Measurements from ENCODE around the gene ARF3. TPM values are rescaled to one million over a fixed set of nuclear protein-coding genes. Genes with fewer than 3 reads are reported as not detected.

Gene ARF3
- total and polyA plus RNA-seq, 5 donors from 2014 or later = 21.2 to 79.4 (median 25.0) TPM

DNA sequence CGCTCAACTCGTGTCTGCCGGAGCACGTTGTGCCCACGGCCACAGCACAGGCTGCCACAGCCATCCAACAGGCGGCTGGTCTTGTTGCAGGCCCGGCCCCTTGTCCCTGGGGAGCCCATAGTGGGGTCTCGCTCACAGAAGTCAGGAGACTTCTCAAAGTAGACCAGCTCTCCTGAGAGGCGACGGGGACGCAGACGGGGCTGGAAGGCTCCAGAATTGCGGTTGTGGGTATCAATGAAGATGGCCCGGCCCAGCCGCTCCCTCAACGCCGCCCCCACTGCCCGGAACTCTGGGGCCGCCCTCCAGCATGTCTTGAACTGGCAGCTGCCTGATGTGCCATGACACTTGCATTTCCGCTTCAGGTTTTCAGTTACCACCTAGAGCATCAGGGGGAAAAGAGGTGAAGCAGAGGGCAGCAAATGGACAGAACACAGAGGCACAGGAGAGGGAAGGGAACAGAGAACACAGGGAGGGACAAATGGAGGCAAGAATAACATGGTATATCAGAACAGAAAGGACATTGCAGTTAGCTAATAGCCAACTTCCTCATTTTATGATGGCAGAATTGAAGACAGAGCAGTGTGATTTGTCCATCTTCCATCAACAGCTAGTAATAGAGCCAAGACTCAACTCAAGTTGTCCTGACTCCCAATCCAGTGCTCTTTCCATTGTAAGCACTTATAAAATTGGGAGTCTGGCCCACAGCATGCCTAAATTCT is 9.0 kb upstream of the ARF3 start:
- H3K27ac ChIP-seq (ENCODE audit: insufficient read depth, low read length, poor library complexity, severe bottlenecking) = no peak overlapping the region
- no peak for DNase-seq
- H3K36me3 ChIP-seq (ENCODE audit: control insufficient read depth, insufficient read depth, low read length) = no peaks in the 10 kb centered on the region
- peak overlapping the region in 1 of 3 donors; percentile 87 for H3K27ac Mint-ChIP-seq
- no peak overlapping the region for H3K4me3 Mint-ChIP-seq
- H3K9me3 Mint-ChIP-seq = peaks cover 0 to 3% (median 0%) of the 10 kb centered on the region in 7 donors
- H3K27me3 Mint-ChIP-seq = peaks cover 64% of the 10 kb centered on the region
- H3K27me3 ChIP-seq (ENCODE audit: control insufficient read depth, insufficient read depth, low read length) = peaks cover 16% of the 10 kb centered on the region
- H3K4me1 ChIP-seq (ENCODE audit: control insufficient read depth, insufficient read depth, low read length, poor library complexity, severe bottlenecking) = peaks cover 21% of the 10 kb centered on the region
- no peaks in the 10 kb centered on the region for H3K9me3 ChIP-seq (ENCODE audit: control insufficient read depth in 2 of 2, low read length in 2 of 2)
- H3K4me3 ChIP-seq (ENCODE audit: low read depth, low read length) = no peak overlapping the region
- H3K4me1 Mint-ChIP-seq = peaks cover 0 to 22% (median 10%) of the 10 kb centered on the region in 4 donors
- no peaks in the 10 kb centered on the region for H3K36me3 Mint-ChIP-seq
- no peak for ATAC-seq (ENCODE audit: low read depth in 2 of 2)

DNA sequence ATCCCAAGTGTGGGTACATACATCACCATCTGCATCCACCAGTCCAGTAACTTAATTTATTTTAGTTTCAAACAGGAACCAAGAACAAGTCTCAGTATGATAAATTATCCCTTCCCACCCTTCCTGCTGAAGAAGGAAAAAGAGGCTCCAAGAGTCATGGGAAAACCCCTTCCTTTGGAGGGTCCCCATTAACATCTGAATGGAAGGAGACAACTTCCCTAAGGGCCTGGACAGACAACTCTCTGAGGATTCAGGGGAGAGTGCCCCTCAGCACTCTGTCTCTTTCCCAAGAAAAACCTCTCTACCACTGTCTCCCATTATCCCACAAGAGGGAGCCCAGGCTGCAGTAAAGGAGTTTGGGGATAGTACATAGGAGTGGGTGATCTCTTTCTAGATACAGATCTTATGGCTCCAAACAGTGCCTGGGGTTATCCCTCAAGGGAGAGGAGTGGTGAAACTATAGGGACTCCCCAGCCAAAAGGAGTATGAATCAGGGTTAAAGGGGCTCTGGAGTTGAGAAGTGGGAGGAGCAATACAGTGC is 8.1 kb upstream of the ARF3 start:
- H3K4me3 ChIP-seq (ENCODE audit: low read depth, low read length) = no peak overlapping the region
- no peaks in the 10 kb centered on the region for H3K36me3 Mint-ChIP-seq
- H3K9me3 ChIP-seq (ENCODE audit: control insufficient read depth in 2 of 2, low read length in 2 of 2) = no peaks in the 10 kb centered on the region
- H3K27me3 ChIP-seq (ENCODE audit: control insufficient read depth, insufficient read depth, low read length) = peaks cover 17% of the 10 kb centered on the region
- H3K27me3 Mint-ChIP-seq = peaks cover 63% of the 10 kb centered on the region
- DNase-seq = no peak
- H3K9me3 Mint-ChIP-seq = peaks cover 0 to 3% (median 0%) of the 10 kb centered on the region in 7 donors
- H3K4me1 ChIP-seq (ENCODE audit: control insufficient read depth, insufficient read depth, low read length, poor library complexity, severe bottlenecking) = peaks cover 13% of the 10 kb centered on the region
- no peaks in the 10 kb centered on the region for H3K36me3 ChIP-seq (ENCODE audit: control insufficient read depth, insufficient read depth, low read length)
- no peak for ATAC-seq (ENCODE audit: low read depth in 2 of 2)
- peaks cover 0 to 12% (median 2%) of the 10 kb centered on the region in 4 donors for H3K4me1 Mint-ChIP-seq
- no peak overlapping the region for H3K4me3 Mint-ChIP-seq
- H3K27ac ChIP-seq (ENCODE audit: insufficient read depth, low read length, poor library complexity, severe bottlenecking) = no peak overlapping the region
- no peak overlapping the region for H3K27ac Mint-ChIP-seq

DNA sequence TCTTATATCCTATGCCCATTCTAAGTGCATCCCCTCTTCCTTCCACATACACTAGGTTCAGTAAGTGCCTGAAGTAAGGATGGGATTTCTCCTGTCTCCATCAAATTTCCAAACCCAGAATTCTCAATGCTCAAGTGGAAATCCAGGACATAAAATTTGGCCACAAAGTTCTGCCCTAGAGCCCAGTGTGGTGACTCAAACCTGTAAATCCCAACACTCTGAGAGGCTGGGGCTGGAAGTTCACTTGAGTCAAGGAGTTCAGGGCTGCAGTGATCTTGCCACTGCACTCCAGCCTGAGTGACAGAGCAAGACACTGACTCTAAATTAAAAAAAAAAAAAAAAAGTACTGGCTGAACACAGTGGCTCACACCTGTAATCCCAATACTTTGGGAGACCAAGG is 4.5 kb upstream of the ARF3 start:
- no peaks in the 10 kb centered on the region for H3K36me3 Mint-ChIP-seq
- no peak for ATAC-seq (ENCODE audit: low read depth in 2 of 2)
- peaks cover 0 to 3% (median 0%) of the 10 kb centered on the region in 7 donors for H3K9me3 Mint-ChIP-seq
- no peak overlapping the region for H3K4me3 Mint-ChIP-seq
- H3K27me3 Mint-ChIP-seq = peaks cover 47% of the 10 kb centered on the region
- Histone ChIP-seq H3K27me3 (ENCODE audit: control insufficient read depth, insufficient read depth, low read length) (peaks cover 14% of the 10 kb centered on the region), H3K4me1 (ENCODE audit: control insufficient read depth, insufficient read depth, low read length, poor library complexity, severe bottlenecking) (peaks cover 11% of the 10 kb centered on the region), H3K36me3 (ENCODE audit: control insufficient read depth, insufficient read depth, low read length) (no peaks in the 10 kb centered on the region), H3K9me3 (ENCODE audit: control insufficient read depth in 2 of 2, low read length in 2 of 2) (no peaks in the 10 kb centered on the region), H3K27ac (ENCODE audit: insufficient read depth, low read length, poor library complexity, severe bottlenecking) (no peak overlapping the region), H3K4me3 (ENCODE audit: low read depth, low read length) (no peak overlapping the region)
- DNase-seq = no peak
- H3K27ac Mint-ChIP-seq = no peak overlapping the region
- H3K4me1 Mint-ChIP-seq = peaks cover 0 to 12% (median 6%) of the 10 kb centered on the region in 4 donors

DNA sequence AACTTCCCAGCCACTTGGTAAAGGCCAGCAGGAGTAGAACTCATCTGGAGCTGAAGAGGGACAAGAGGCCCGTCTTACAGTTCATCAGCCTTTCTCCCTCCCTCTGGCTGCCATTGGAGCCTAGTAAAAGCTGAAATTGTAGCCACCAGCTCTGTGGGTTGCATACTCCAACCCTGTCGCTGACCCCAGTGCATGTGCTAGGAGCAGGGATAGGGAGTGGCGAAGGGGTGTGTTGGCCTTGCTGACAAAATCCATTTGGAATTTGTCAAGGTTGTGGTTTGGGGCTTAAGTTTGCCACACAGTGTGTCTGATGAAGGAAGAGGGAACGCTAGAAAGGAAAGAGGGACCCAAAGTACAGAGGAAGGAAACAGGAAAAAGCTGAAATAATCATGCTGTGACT is 4.0 kb upstream of the ARF3 start:
- ATAC-seq (ENCODE audit: low read depth in 2 of 2) (no peak), DNase-seq (no peak)
- Mint-ChIP-seq H3K4me3 (no peak overlapping the region), H3K27me3 (peaks cover 43% of the 10 kb centered on the region), H3K4me1 (peaks cover 0 to 16% (median 9%) of the 10 kb centered on the region in 4 donors), H3K36me3 (no peaks in the 10 kb centered on the region), H3K9me3 (peaks cover 0 to 3% (median 0%) of the 10 kb centered on the region in 7 donors), H3K27ac (no peak overlapping the region)
- Histone ChIP-seq H3K27ac (ENCODE audit: insufficient read depth, low read length, poor library complexity, severe bottlenecking) (no peak overlapping the region), H3K9me3 (ENCODE audit: control insufficient read depth in 2 of 2, low read length in 2 of 2) (no peaks in the 10 kb centered on the region), H3K36me3 (ENCODE audit: control insufficient read depth, insufficient read depth, low read length) (no peaks in the 10 kb centered on the region), H3K27me3 (ENCODE audit: control insufficient read depth, insufficient read depth, low read length) (peaks cover 14% of the 10 kb centered on the region), H3K4me1 (ENCODE audit: control insufficient read depth, insufficient read depth, low read length, poor library complexity, severe bottlenecking) (peaks cover 16% of the 10 kb centered on the region), H3K4me3 (ENCODE audit: low read depth, low read length) (no peak overlapping the region)

DNA sequence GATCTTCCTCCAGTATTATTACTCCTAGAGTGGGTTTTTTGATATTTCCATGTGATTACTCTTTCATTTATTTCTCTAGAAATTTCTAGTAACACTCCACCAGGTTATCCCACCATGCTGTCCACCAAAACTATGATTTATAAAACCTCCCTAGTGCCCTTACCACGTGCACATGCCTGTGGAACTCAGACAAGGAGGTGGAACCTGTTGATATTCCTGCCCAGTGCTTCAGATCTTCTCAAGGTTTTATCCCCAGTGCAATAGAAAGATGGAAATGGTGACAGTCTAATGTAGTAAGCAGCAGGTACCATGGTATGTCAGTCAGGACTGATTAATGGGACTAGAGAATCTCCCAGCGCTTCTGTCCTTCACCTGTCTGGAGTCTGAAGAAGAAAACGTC is 3.5 kb upstream of the ARF3 start:
- Mint-ChIP-seq H3K4me3 (peak overlapping the region in 2 of 4 donors; percentile 8 to 76), H3K27me3 (peaks cover 42% of the 10 kb centered on the region), H3K9me3 (peaks cover 0 to 3% (median 0%) of the 10 kb centered on the region in 7 donors), H3K36me3 (no peaks in the 10 kb centered on the region), H3K27ac (no peak overlapping the region), H3K4me1 (peaks cover 0 to 21% (median 13%) of the 10 kb centered on the region in 4 donors)
- H3K4me1 ChIP-seq (ENCODE audit: control insufficient read depth, insufficient read depth, low read length, poor library complexity, severe bottlenecking) = peaks cover 21% of the 10 kb centered on the region
- no peaks in the 10 kb centered on the region for H3K9me3 ChIP-seq (ENCODE audit: control insufficient read depth in 2 of 2, low read length in 2 of 2)
- no peak overlapping the region for H3K4me3 ChIP-seq (ENCODE audit: low read depth, low read length)
- DNase-seq (no peak), ATAC-seq (ENCODE audit: low read depth in 2 of 2) (no peak)
- no peak overlapping the region for H3K27ac ChIP-seq (ENCODE audit: insufficient read depth, low read length, poor library complexity, severe bottlenecking)
- peaks cover 14% of the 10 kb centered on the region for H3K27me3 ChIP-seq (ENCODE audit: control insufficient read depth, insufficient read depth, low read length)
- H3K36me3 ChIP-seq (ENCODE audit: control insufficient read depth, insufficient read depth, low read length) = no peaks in the 10 kb centered on the region

DNA sequence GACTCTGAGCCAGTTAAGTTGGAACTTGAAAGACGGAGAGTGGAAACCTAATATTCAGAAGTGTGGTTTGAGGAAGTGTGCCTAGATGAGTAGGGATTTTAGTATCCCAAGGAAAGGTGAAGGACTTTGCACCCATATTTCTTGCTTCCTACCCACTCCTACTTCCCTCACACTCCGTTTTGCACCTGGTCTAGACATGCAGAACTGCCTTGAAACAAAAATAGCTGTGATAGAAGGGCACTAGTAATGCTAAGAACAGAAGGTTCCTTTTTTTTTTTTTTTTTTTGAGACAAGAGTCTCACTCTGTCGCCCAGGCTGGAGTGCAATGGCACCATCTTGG is 732 bp upstream of the ARF3 start:
- Mint-ChIP-seq H3K36me3 (peaks cover 3% of the 10 kb centered on the region), H3K9me3 (peaks cover 0 to 1% (median 0%) of the 10 kb centered on the region in 7 donors), H3K4me1 (peaks cover 13 to 45% (median 32%) of the 10 kb centered on the region in 4 donors), H3K4me3 (peak overlapping the region; percentile 91 to 100 (median 96)), H3K27me3 (peaks cover 30% of the 10 kb centered on the region), H3K27ac (peak overlapping the region in 1 of 3 donors; percentile 90)
- peaks cover 26% of the 10 kb centered on the region for H3K4me1 ChIP-seq (ENCODE audit: control insufficient read depth, insufficient read depth, low read length, poor library complexity, severe bottlenecking)
- H3K9me3 ChIP-seq (ENCODE audit: control insufficient read depth in 2 of 2, low read length in 2 of 2) = no peaks in the 10 kb centered on the region
- ATAC-seq (ENCODE audit: low read depth in 2 of 2) = no peak
- H3K4me3 ChIP-seq (ENCODE audit: low read depth, low read length) = peak overlapping the region; percentile 73
- DNase-seq = no peak
- H3K36me3 ChIP-seq (ENCODE audit: control insufficient read depth, insufficient read depth, low read length) = peaks cover 1% of the 10 kb centered on the region
- H3K27me3 ChIP-seq (ENCODE audit: control insufficient read depth, insufficient read depth, low read length) = peaks cover 14% of the 10 kb centered on the region
- no peak overlapping the region for H3K27ac ChIP-seq (ENCODE audit: insufficient read depth, low read length, poor library complexity, severe bottlenecking)

DNA sequence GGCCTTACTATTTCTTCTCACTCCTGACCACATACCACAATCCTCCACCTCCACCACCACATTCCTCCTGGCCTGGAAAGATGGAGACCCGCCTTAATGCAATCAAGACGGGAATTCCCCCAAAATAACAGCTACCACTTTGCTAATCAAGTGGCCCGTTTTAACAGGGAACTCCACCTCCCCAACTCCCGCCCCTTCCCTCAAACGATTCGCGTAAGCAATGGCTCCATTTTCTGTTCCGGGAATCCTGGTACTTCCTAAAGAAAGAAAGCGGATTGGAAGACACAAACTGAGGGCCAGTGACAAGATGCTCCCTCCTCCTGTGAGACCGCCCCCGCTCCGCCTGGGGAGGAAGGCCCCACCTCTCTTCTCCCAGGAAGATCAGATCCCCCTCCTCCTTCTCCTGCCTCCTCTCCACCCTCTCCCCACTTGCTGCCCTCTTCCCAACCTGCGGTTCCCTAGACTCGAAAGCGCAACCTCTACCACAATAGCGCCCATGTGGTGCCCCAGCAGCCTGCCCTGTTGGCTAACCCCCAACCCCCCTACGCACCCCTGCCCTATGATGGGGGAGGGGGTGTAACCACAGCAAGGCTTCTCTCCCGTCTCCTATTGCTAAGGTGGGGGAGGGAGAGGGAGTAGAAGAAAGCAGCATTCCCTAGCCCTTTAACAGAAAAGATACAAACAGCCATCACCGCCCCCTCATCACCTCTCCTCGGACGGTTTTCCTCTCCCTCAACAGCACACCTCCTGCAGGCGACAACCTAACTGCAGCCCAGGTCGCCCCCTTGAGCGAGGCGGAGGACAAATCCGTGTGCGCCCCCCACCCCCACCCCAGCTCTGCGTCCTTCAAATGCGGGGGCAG is 777 bp downstream of the ARF3 start:
- Histone ChIP-seq H3K4me1 (ENCODE audit: control insufficient read depth, insufficient read depth, low read length, poor library complexity, severe bottlenecking) (peaks cover 26% of the 10 kb centered on the region), H3K36me3 (ENCODE audit: control insufficient read depth, insufficient read depth, low read length) (peaks cover 2% of the 10 kb centered on the region), H3K27me3 (ENCODE audit: control insufficient read depth, insufficient read depth, low read length) (peaks cover 7% of the 10 kb centered on the region), H3K9me3 (ENCODE audit: control insufficient read depth in 2 of 2, low read length in 2 of 2) (no peaks in the 10 kb centered on the region), H3K4me3 (ENCODE audit: low read depth, low read length) (peak overlapping the region; percentile 76), H3K27ac (ENCODE audit: insufficient read depth, low read length, poor library complexity, severe bottlenecking) (peak overlapping the region; percentile 62)
- peak overlapping the region; percentile 82 to 97 (median 90) for H3K27ac Mint-ChIP-seq
- peaks cover 3% of the 10 kb centered on the region for H3K36me3 Mint-ChIP-seq
- no peak for ATAC-seq (ENCODE audit: low read depth in 2 of 2)
- DNase-seq = peak in 2 of 3 donors; percentile 19 to 28
- H3K4me3 Mint-ChIP-seq = peak overlapping the region; percentile 91 to 100 (median 96)
- no peaks in the 10 kb centered on the region for H3K9me3 Mint-ChIP-seq
- peaks cover 19% of the 10 kb centered on the region for H3K27me3 Mint-ChIP-seq
- H3K4me1 Mint-ChIP-seq = peaks cover 13 to 56% (median 36%) of the 10 kb centered on the region in 4 donors

Data from CD4-positive, CD25-positive, alpha-beta regulatory T cell (primary cell).